Skeletal muscle satellite cell (primary cell): ENCODE measurements around the gene OLAH. TPM values are rescaled to one million over a fixed set of nuclear protein-coding genes. Genes with fewer than 3 reads are reported as not detected.
"Not testable (repeated sequence)": the region's sequence is repeated elsewhere in the genome, so short reads cannot be mapped to it uniquely, and the experiment has no call there.

ENCODE experiments used
- H3K27me3 ChIP-seq: 2 replicates; pipeline ENCODE4 v1.7.0; 2013; ENCODE audit warnings: low read length; ENCODE audit not compliant: control insufficient read depth, insufficient read depth
- H3K36me3 ChIP-seq: 2 replicates; pipeline ENCODE4 v1.7.0; 2013; ENCODE audit warnings: mild to moderate bottlenecking, control low read depth, low read length; ENCODE audit not compliant: insufficient read depth
- H3K4me1 ChIP-seq: 2 replicates; pipeline ENCODE4 v1.7.0; 2013; ENCODE audit warnings: low read length; ENCODE audit not compliant: control insufficient read depth, insufficient read depth
- H3K4me2 ChIP-seq: 2 replicates; pipeline ENCODE4 v1.7.0; 2013; ENCODE audit warnings: mild to moderate bottlenecking, low read length
- H3K4me3 ChIP-seq: 2 replicates; pipeline ENCODE4 v1.7.0; 2013; ENCODE audit warnings: low read length
- H3K9ac ChIP-seq: 2 replicates; pipeline ENCODE4 v1.7.0; 2013; ENCODE audit warnings: mild to moderate bottlenecking, low read depth, low read length, moderate library complexity
- H3K9me3 ChIP-seq: replicated peaks from 2 replicates; pipeline ENCODE4 v1.7.0; 2013; ENCODE audit warnings: mild to moderate bottlenecking, control low read depth, low read length
- total RNA-seq: library from RNA; depleted of rRNA; stranded (reverse); fragments of >200 nt; gene quantifications from 2 replicates; pipeline ENCODE4 v1.2.3, GENCODE V29; 2012; rRNA removed

OLAH gene
- 2.6 and 6.1 TPM in 2 replicates for total RNA-seq

- H3K4me1 ChIP-seq: peaks cover 27% of the 10 kb centered on the region
- H3K4me3 ChIP-seq: no peak within 1 kb of the TSS
- no peak within 1 kb of the TSS for H3K9ac ChIP-seq
These were observed at the start of gene OLAH for GRCh38 chr10:15043674-15044073. OLAH (plus strand) TSS chr10:15043943; CDS start chr10:15047289, 3,346 bp downstream.

DNA sequence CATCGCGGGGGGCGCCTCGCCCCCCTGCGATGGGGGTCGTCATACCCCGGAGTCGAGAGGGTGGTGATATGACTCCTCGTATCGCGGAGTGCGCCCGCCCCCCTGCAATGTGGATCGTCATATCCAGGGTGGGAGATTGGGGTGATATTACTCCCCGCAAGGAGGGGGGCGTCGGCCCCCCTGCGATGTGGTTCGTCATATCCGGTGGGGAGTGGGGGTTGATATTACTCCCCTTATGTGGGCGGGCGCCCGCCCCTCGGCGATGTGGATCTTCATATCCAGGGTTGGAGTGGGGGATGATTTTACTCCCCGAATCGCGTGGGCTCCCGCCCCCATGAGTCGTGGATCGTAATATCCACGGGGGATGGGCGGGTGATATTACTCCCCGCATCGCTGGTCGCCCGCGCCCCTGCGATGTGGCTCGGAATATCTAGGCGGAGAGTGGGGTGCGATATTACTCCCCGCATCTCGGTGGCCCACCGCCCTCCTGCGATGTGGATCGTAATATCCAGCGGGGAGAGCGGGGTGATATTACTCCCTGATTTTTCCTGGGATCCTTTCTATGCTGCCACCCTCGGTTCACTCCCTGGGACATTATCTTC is 47.7 kb upstream of the OLAH start:
- H3K4me2 ChIP-seq: peak overlapping the region; percentile 66
- H3K4me1 ChIP-seq: no peaks in the 10 kb centered on the region
- H3K9me3 ChIP-seq: no peaks in the 10 kb centered on the region
- peak overlapping the region; percentile 66 for H3K4me3 ChIP-seq
- peak overlapping the region; percentile 56 for H3K9ac ChIP-seq
- no peaks in the 10 kb centered on the region for H3K36me3 ChIP-seq
- no peaks in the 10 kb centered on the region for H3K27me3 ChIP-seq

More at GRCh38 chr10:15043674-15044073, at the start of gene OLAH:
- H3K36me3 ChIP-seq: no peaks in the 10 kb centered on the region
- H3K4me2 ChIP-seq: peak within 1 kb of the TSS; percentile 22
- H3K27me3 ChIP-seq: peaks cover 3% of the 10 kb centered on the region
- no peaks in the 10 kb centered on the region for H3K9me3 ChIP-seq

- peaks cover 14% of the 10 kb centered on the region for H3K27me3 ChIP-seq
- H3K36me3 ChIP-seq, H3K9me3 ChIP-seq, H3K9ac ChIP-seq, H3K4me1 ChIP-seq, H3K4me3 ChIP-seq, H3K4me2 ChIP-seq: not testable (repeated sequence)
These were observed 30.2 kb upstream of the OLAH start for GRCh38 chr10:15013530-15013929.

GRCh38 chr10:15015451-15015850 is 28.3 kb upstream of the OLAH start:
- Histone ChIP-seq H3K9me3 (no peaks in the 10 kb centered on the region), H3K27me3 (peaks cover 14% of the 10 kb centered on the region), H3K4me3 (no peak overlapping the region), H3K9ac (no peak overlapping the region), H3K4me2 (no peak overlapping the region), H3K36me3 (no peaks in the 10 kb centered on the region), H3K4me1 (no peaks in the 10 kb centered on the region)

GRCh38 chr10:15020966-15021365 is 22.8 kb upstream of the OLAH start:
- not testable (repeated sequence) for H3K9me3 ChIP-seq, H3K4me1 ChIP-seq, H3K9ac ChIP-seq, H3K27me3 ChIP-seq, H3K4me3 ChIP-seq, H3K36me3 ChIP-seq
- H3K4me2 ChIP-seq: peak overlapping the region; percentile 21

DNA sequence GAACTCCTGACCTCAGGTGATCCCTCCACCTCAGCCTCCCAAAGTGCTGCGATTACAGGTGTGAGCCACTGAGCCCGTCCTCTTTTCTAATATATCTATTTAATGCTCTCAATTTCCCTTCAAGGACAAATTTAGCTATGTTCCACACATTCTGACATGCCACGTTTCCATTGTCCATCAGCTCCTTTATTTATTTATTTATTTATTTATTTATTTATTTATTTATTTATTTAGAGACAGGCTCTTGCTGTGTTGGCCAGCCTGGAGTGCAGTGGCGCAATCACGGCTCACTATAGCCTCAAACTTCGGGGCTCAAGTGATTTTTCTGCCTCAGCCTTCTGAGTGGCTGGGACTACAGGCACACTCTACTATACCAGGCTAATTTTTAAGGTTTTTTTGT is 20.7 kb upstream of the OLAH start:
- H3K9me3 ChIP-seq, H3K4me3 ChIP-seq, H3K36me3 ChIP-seq, H3K9ac ChIP-seq, H3K4me1 ChIP-seq, H3K27me3 ChIP-seq, H3K4me2 ChIP-seq: not testable (repeated sequence)

DNA sequence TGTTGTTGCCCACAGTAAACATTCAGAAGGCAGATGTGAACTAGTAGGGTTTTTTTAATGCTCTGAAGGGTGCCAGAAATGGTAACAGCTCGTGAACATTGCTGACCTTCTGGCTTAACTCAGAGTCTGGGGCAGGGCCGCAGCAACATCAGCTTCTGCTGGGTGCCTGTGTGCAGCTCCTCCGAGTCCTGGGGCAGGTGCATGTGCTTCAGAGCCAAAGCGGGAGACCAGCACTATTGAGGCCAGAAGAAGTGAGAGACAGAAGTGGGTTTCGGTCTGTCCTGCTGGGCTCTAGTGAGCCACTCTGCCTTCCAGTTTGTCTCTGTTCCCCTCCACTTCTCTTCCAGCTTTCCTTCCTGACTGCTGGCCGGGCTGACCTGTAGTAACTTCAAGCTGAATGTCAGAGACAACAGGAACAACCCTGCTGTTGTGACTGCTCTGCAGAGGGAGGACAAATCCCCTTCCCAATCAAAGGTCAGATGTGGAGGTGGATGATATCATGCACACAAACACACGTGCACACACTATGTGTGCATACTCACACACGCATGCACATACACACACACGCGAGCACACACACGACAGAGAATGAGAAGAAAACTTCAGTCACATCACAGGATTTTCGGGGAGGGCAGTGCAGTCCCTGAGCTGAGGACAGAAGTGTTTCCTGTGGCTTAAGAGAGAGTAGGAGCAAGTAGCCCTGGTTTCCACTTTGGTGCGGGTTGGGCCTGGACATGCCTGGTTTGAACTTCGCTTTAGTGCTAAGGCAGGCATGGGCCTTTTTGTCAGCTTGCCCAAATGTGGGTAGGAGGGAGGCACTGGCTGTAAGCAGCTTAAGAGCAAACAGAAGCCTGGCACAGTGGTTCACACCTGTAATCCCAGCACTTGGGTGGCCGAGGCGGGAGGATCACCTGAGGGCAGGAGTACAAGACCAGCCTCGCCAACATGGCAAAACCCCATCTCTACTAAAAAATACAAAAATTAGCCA is 19.4 kb upstream of the OLAH start:
- not testable (repeated sequence) for H3K9ac ChIP-seq, H3K4me2 ChIP-seq, H3K36me3 ChIP-seq, H3K9me3 ChIP-seq, H3K27me3 ChIP-seq, H3K4me3 ChIP-seq, H3K4me1 ChIP-seq

DNA sequence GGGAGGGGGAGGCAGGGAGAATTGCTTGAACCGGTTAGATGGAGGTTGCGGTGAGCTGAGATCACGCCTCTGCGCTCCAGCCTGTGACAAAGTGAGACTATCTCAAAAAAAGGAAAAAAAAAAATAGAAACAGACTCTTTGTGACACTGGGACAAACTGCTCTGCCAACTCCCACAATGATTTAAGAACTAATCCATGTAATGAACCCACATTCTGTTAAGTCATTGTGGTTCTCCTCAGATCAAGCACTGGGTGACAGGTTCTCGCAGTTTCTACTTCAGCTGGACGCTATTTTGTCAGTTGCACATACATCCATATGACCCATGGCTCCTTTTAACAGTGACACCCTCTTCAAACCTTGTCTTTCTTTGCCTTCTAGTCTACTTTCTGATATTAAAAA is 18.7 kb upstream of the OLAH start:
- not testable (repeated sequence) for H3K27me3 ChIP-seq, H3K4me1 ChIP-seq, H3K9me3 ChIP-seq, H3K4me2 ChIP-seq, H3K9ac ChIP-seq, H3K4me3 ChIP-seq, H3K36me3 ChIP-seq

DNA sequence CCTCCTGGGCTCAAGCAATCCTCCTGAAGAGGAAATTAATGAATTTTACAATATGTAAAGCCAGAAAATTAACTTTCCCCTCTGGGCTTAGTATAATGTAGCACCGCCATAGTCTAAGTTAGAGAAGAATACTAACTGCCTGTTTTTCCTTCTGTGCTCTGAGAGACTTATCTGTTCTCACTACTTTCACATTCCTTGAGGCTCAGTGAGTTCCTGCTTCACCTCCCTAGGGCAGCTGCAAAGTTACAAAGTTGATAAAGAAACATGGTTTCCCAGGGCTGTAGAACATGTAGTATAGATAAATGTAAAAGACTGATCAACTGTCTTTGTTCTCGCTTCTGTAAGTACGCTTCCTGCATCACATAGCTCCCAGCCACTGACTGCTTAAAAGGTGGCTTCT is 16.0 kb upstream of the OLAH start:
- no peaks in the 10 kb centered on the region for H3K4me1 ChIP-seq
- H3K4me3 ChIP-seq: no peak overlapping the region
- H3K4me2 ChIP-seq: no peak overlapping the region
- H3K27me3 ChIP-seq: peaks cover 5% of the 10 kb centered on the region
- H3K9me3 ChIP-seq: no peaks in the 10 kb centered on the region
- H3K36me3 ChIP-seq: no peaks in the 10 kb centered on the region
- H3K9ac ChIP-seq: no peak overlapping the region

DNA sequence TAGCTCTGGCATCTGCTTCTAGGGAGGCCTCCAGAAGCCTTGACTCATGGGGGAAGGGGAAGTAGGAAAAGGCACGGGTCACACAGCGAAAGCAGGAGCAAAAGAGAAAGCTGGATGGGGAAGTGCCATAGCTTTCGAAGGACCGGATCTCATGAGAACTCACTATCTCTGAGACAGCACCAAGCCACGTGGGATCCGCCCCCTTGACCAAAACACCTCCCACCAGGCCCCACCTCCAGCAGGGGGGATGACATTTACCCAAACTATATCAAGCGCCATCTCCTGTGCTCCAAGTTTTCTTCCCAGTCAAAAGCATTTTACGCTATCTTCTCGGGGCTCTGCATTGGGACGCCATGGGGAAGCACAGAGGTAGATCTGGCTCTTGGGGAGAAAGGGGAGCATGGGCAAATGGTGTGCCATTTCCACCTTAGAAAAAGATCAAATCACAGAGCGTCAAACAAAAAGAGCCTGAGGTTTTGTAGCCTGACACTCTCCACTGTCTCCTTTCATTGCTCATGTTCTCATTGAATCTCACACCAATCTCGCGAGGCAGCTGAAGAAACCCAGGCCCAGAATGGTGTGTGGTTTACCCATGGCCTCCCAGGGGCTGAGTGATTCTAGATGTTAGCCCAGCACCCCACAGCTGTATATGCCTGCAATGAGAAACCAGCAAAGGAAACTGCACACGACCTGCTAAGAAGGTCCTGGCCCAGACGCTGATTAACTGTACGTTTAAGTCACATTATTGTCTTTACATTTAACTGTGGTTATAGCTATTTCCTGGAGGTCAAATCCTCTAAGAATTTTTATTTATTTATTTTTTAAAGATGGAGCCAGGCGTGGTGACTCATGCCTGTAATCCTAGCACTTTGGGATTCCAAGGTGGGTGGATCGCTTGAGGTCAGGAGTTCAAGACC is 8.1 kb upstream of the OLAH start:
- Histone ChIP-seq H3K9ac (no peak overlapping the region), H3K27me3 (peaks cover 3% of the 10 kb centered on the region), H3K9me3 (no peaks in the 10 kb centered on the region), H3K4me2 (peak overlapping the region; percentile 0), H3K4me3 (no peak overlapping the region), H3K36me3 (no peaks in the 10 kb centered on the region), H3K4me1 (peaks cover 10% of the 10 kb centered on the region)

DNA sequence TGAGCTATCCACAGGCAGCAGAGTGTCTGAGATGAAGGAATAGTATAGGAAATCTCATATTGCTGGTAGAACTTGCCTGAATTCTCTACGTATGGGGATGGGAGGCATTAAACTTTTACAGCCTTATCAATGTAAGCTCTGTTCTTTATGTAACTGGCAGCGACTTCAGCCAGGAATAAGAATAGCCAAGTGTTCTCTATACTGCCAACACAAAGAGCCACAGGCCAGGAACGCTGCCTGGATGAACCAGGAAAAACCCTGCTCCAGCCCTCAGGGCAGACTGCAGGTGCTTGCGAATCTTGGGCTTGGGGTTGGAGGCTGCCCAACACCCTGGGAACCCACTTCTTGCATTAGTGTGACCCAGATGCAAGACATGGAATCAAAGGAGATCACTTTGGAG is 6.1 kb upstream of the OLAH start:
- no peak overlapping the region for H3K4me3 ChIP-seq
- H3K9me3 ChIP-seq: no peaks in the 10 kb centered on the region
- no peaks in the 10 kb centered on the region for H3K36me3 ChIP-seq
- H3K4me2 ChIP-seq: no peak overlapping the region
- peaks cover 10% of the 10 kb centered on the region for H3K4me1 ChIP-seq
- H3K9ac ChIP-seq: no peak overlapping the region
- peaks cover 3% of the 10 kb centered on the region for H3K27me3 ChIP-seq
